ENCODE results near the gene HGFAC. TPM values are rescaled to one million over a fixed set of nuclear protein-coding genes. Genes with fewer than 3 reads are reported as not detected.

HGFAC gene
- total RNA-seq, 4 donors from 2014 or later, result 0.52 to 2.3 TPM; not detected in 2

DNA sequence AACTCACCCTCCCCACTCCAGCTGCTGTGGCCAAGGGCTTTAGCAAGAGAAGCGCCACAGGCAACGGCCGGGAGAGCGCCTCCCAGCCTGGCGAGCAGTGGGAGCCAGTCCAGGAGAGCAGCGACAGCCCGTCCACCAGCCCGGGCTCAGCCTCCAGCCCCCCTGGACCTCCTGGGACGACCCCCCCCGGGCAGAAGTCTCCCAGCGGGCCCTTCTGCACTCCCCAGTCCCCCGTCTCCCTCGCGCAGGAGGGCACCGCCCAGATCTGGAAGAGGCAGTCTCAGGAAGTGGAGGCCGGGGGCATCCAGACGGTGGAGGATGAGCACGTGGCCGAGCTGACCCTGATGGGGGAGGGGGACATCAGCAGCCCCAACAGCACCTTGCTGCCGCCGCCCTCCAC is 11.2 kb upstream of the HGFAC start:
- Histone ChIP-seq H3K4me3 (no peak overlapping the region), H3K4me1 (no peaks in the 10 kb centered on the region), H3K9me3 (no peaks in the 10 kb centered on the region), H3K36me3 (peaks cover 8 to 77% (median 55%) of the 10 kb centered on the region in 4 donors), H3K27me3 (no peaks in the 10 kb centered on the region), H3K27ac (replicated peaks in 1 of 4) (no peak overlapping the region)
- intact Hi-C loops (cut with DNase I), result no loop called here
- 90% methylated on average over 2 of the region's 21 CpGs for WGBS
- DNase-seq (ENCODE audit: extremely low spot score), result no peak
- no peak for TF ChIP-seq POLR2A (IDR thresholded peaks at IDR 0.05; ENCODE audit: low read depth)
- no peak for TF ChIP-seq CTCF (IDR thresholded peaks at IDR 0.05)
- no peak for TF ChIP-seq EP300 (IDR thresholded peaks at IDR 0.05)
- no peak for TF ChIP-seq POLR2AphosphoS5 (IDR thresholded peaks at IDR 0.05)

DNA sequence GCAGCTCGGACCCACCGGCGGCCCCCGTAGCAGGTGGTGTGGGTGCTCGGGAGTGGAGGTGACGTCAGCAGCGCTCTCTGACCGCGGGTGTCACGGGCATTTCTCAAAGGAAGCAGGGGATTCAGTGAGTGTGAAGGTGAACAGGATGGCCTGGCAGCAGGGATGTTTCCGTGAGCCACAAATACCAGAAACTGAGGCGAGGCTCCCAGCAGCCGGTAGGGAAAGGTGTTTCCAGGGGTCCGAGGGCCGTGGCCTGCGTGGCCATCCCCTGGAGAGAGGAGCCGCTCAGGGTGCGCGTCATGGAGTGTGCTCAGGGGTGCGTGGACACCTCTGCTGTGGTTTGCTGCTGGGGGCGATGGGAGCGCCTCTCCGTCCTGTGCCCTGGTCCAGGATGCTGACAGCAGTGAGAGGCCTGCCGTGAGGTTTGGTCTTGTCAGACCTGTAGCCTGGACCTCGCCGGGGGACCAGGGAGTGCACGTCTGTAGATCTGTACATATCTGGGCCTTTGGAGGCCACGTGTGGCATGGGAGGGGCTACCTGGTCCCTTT is 10.2 kb upstream of the HGFAC start:
- TF ChIP-seq POLR2AphosphoS5 (IDR thresholded peaks at IDR 0.05), result no peak
- 85% methylated on average over 28 of the region's 28 CpGs for WGBS
- no peaks in the 10 kb centered on the region for H3K9me3 ChIP-seq
- no peak for DNase-seq (ENCODE audit: extremely low spot score)
- H3K4me1 ChIP-seq, result peaks cover 0 to 3% (median 1%) of the 10 kb centered on the region in 4 donors
- intact Hi-C loops (cut with DNase I), result no loop called here
- no peak overlapping the region for H3K4me3 ChIP-seq
- peaks cover 8 to 73% (median 52%) of the 10 kb centered on the region in 4 donors for H3K36me3 ChIP-seq
- H3K27ac ChIP-seq (replicated peaks in 1 of 4), result no peak overlapping the region
- no peaks in the 10 kb centered on the region for H3K27me3 ChIP-seq

GRCh38 chr4:3432381-3432790 is 9.4 kb upstream of the HGFAC start:
- Histone ChIP-seq H3K4me1 (peaks cover 0 to 8% (median 4%) of the 10 kb centered on the region in 4 donors), H3K27me3 (no peaks in the 10 kb centered on the region), H3K27ac (replicated peaks in 1 of 4) (no peak overlapping the region), H3K36me3 (peaks cover 8 to 64% (median 44%) of the 10 kb centered on the region in 4 donors), H3K9me3 (no peaks in the 10 kb centered on the region), H3K4me3 (no peak overlapping the region)
- TF ChIP-seq POLR2A (IDR thresholded peaks at IDR 0.05; ENCODE audit: low read depth) (no peak), CTCF (IDR thresholded peaks at IDR 0.05) (no peak), POLR2AphosphoS5 (IDR thresholded peaks at IDR 0.05) (no peak), EP300 (IDR thresholded peaks at IDR 0.05) (no peak)
- intact Hi-C loops (cut with DNase I), result no loop called here
- DNase-seq (ENCODE audit: extremely low spot score), result no peak
- WGBS, result 90% methylated on average over 6 of the region's 16 CpGs

GRCh38 chr4:3433138-3433869 is 8.5 kb upstream of the HGFAC start:
- Histone ChIP-seq H3K9me3 (no peaks in the 10 kb centered on the region), H3K4me1 (peaks cover 0 to 8% (median 4%) of the 10 kb centered on the region in 4 donors), H3K36me3 (peaks cover 8 to 55% (median 39%) of the 10 kb centered on the region in 4 donors), H3K27ac (replicated peaks in 1 of 4) (no peak overlapping the region), H3K27me3 (no peaks in the 10 kb centered on the region), H3K4me3 (no peak overlapping the region)
- WGBS, result 95% methylated on average over 14 of the region's 32 CpGs
- intact Hi-C loops (cut with DNase I), result no loop called here
- no peak for DNase-seq (ENCODE audit: extremely low spot score)
- TF ChIP-seq POLR2AphosphoS5 (IDR thresholded peaks at IDR 0.05) (no peak), EP300 (IDR thresholded peaks at IDR 0.05) (no peak), CTCF (IDR thresholded peaks at IDR 0.05) (no peak), POLR2A (IDR thresholded peaks at IDR 0.05; ENCODE audit: low read depth) (no peak)

DNA sequence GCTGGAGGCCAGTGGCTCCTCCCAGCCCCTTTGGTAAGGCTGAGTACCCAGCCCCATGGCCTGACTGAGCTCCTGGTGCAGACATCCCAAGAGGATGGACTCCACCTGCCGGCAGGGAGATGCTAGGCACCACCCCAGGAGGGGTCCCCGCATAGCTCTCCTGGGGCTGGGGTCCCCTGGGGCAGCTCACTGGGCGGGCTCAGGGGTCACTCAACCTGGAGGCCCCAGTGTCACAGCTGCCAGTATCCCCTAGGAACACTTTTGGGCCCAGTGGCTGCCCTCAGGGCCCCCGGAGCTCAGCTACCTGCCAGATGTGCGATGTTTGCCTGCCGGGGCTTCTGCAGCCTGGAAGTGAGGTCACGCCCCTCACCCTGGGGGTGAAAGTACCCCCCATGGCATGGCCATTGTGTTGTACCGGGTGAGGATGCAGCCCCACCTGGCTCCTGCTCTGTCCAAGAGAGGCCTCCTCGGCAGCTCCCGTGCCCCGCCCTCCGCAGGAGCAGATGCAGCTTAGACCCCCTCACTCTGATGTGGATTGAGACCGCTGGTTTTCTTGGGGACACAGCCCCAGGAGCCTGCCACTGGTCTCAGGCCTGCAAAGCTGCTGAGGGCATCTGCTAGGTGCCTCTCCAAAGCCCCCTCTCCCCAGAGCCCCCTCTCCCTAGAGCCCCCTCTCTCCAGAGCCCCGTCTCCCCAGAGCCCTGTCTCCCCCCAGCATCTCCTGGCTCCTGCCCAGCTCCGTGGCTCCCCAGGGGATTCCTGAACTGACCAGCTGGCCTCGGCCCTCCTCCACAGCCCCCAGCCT is 6.7 kb upstream of the HGFAC start:
- WGBS, result 74% methylated on average over 6 of the region's 16 CpGs
- no peak for DNase-seq (ENCODE audit: extremely low spot score)
- Histone ChIP-seq H3K27ac (replicated peaks in 1 of 4) (no peak overlapping the region), H3K9me3 (no peaks in the 10 kb centered on the region), H3K36me3 (peaks cover 5 to 37% (median 24%) of the 10 kb centered on the region in 4 donors), H3K27me3 (no peaks in the 10 kb centered on the region), H3K4me1 (peaks cover 0 to 8% (median 4%) of the 10 kb centered on the region in 4 donors), H3K4me3 (no peak overlapping the region)
- intact Hi-C loops (cut with DNase I), result no loop called here
- TF ChIP-seq POLR2A (IDR thresholded peaks at IDR 0.05; ENCODE audit: low read depth), result no peak
- no peak for TF ChIP-seq POLR2AphosphoS5 (IDR thresholded peaks at IDR 0.05)
